H9 (cell line): ENCODE data around the gene S100A8. TPM values are rescaled to one million over a fixed set of nuclear protein-coding genes. Genes with fewer than 3 reads are reported as not detected.

ENCODE experiments used
- DNase-seq: peaks from one replicate; pipeline ENCODE4 v3.0.0-alpha.2; 2017
- H2AFZ ChIP-seq: one replicate; pipeline ENCODE4 v1.6.1; 2013; ENCODE audit warnings: mild to moderate bottlenecking, low read length, control low read depth, moderate library complexity
- H2AK5ac ChIP-seq: 2 replicates; pipeline ENCODE4 v1.6.1; 2013; ENCODE audit warnings: low read length, control low read depth, mixed read lengths; ENCODE audit not compliant: insufficient read length
- H2BK120ac ChIP-seq: one replicate; pipeline ENCODE4 v1.6.1; 2013; ENCODE audit warnings: low read depth, mild to moderate bottlenecking, low read length, control low read depth, inconsistent platforms; ENCODE audit not compliant: poor library complexity, severe bottlenecking
- H2BK12ac ChIP-seq: 2 replicates; pipeline ENCODE4 v1.6.1; 2013; ENCODE audit warnings: low read length, control low read depth, mixed read lengths, low read depth; ENCODE audit not compliant: insufficient read length
- H2BK15ac ChIP-seq: 2 replicates; pipeline ENCODE4 v1.6.1; 2013; ENCODE audit warnings: low read depth, low read length, control low read depth
- H2BK20ac ChIP-seq: one replicate; pipeline ENCODE4 v1.6.1; 2013; ENCODE audit warnings: low read depth, mild to moderate bottlenecking, low read length, control low read depth, inconsistent platforms; ENCODE audit not compliant: poor library complexity, severe bottlenecking
- H2BK5ac ChIP-seq: 2 replicates; pipeline ENCODE4 v1.6.1; 2013; ENCODE audit warnings: low read length, control low read depth, mixed read lengths; ENCODE audit not compliant: insufficient read length
- H3K14ac ChIP-seq: 2 replicates; pipeline ENCODE4 v1.6.1; 2013; ENCODE audit warnings: low read length, control low read depth; ENCODE audit not compliant: insufficient read depth
- H3K18ac ChIP-seq: 2 replicates; pipeline ENCODE4 v1.6.1; 2013; ENCODE audit warnings: low read depth, mild to moderate bottlenecking, mixed read lengths, low read length, control low read depth; ENCODE audit not compliant: insufficient read length
- H3K23ac ChIP-seq: 2 replicates; pipeline ENCODE4 v1.6.1; 2013; ENCODE audit warnings: low read length, control low read depth, mixed read lengths, low read depth; ENCODE audit not compliant: insufficient read length
- H3K23me2 ChIP-seq: 2 replicates; pipeline ENCODE4 v1.6.1; 2013; ENCODE audit warnings: low read depth, mild to moderate bottlenecking, mixed read lengths, low read length, control low read depth; ENCODE audit not compliant: insufficient read length, poor library complexity, severe bottlenecking
- H3K27ac ChIP-seq: 2 replicates; pipeline ENCODE4 v1.5.1; 2013; ENCODE audit warnings: low read length, control low read depth, mixed read lengths, low read depth; ENCODE audit not compliant: insufficient read length
- H3K27me3 ChIP-seq: 2 replicates; pipeline ENCODE4 v1.6.1; 2013; ENCODE audit warnings: low read length, control low read depth, inconsistent platforms; ENCODE audit not compliant: insufficient read depth
- H3K4ac ChIP-seq: 2 replicates; pipeline ENCODE4 v1.6.1; 2013; ENCODE audit warnings: low read depth, mild to moderate bottlenecking, control low read depth, inconsistent platforms, low read length, moderate library complexity
- H3K4me1 ChIP-seq: 2 replicates; pipeline ENCODE4 v1.6.1; 2013; ENCODE audit warnings: low read length, control low read depth, inconsistent platforms; ENCODE audit not compliant: insufficient read depth
- H3K4me2 ChIP-seq: 2 replicates; pipeline ENCODE4 v1.6.1; 2013; ENCODE audit warnings: low read length, control low read depth, mixed read lengths; ENCODE audit not compliant: insufficient read length, insufficient read depth
- H3K56ac ChIP-seq: 2 replicates; pipeline ENCODE4 v1.6.1; 2013; ENCODE audit warnings: low read depth, mild to moderate bottlenecking, mixed read lengths, low read length, control low read depth; ENCODE audit not compliant: insufficient read length
- H3K79me1 ChIP-seq: 2 replicates; pipeline ENCODE4 v1.6.1; 2013; ENCODE audit warnings: low read depth, mild to moderate bottlenecking, moderate library complexity, low read length, control low read depth, inconsistent platforms; ENCODE audit not compliant: insufficient read depth, poor library complexity, severe bottlenecking
- H3K79me2 ChIP-seq: 2 replicates; pipeline ENCODE4 v1.6.1; 2013; ENCODE audit warnings: low read length, control low read depth, inconsistent platforms; ENCODE audit not compliant: insufficient read depth
- H3K9ac ChIP-seq: 2 replicates; pipeline ENCODE4 v1.6.1; 2013; ENCODE audit warnings: low read length, control low read depth, mixed read lengths; ENCODE audit not compliant: insufficient read length; ENCODE audit errors: extremely low read depth
- H3K9me3 ChIP-seq: one replicate; pipeline ENCODE4 v1.6.1; 2013; ENCODE audit warnings: low read depth, low read length, inconsistent platforms; ENCODE audit not compliant: control insufficient read depth
- H3T11ph ChIP-seq: one replicate; pipeline ENCODE4 v1.6.1; 2013; ENCODE audit warnings: mild to moderate bottlenecking, low read length, control low read depth, inconsistent platforms
- H4K20me1 ChIP-seq: one replicate; pipeline ENCODE4 v1.6.1; 2013; ENCODE audit not compliant: control insufficient read depth, insufficient read length, insufficient read depth
- H4K5ac ChIP-seq: 2 replicates; pipeline ENCODE4 v1.6.1; 2013; ENCODE audit warnings: low read depth, mild to moderate bottlenecking, mixed read lengths, low read length, control low read depth; ENCODE audit not compliant: insufficient read length
- H4K8ac ChIP-seq: replicated peaks from 2 replicates; pipeline ENCODE4 v1.6.1; 2013; ENCODE audit warnings: low read length, control low read depth, mixed read lengths, low read depth; ENCODE audit not compliant: insufficient read length
- H4K91ac ChIP-seq: 2 replicates; pipeline ENCODE4 v1.6.1; 2013; ENCODE audit warnings: low read depth, mild to moderate bottlenecking, moderate library complexity, mixed read lengths, low read length, control low read depth; ENCODE audit not compliant: insufficient read length
- H3K27ac Mint-ChIP-seq, 3 experiments: 2 replicates in 2 of 3; 3 replicates in 1 of 3; pipeline ENCODE4 v1.8.0; 2020 to 2021; ENCODE audit warnings: mixed read lengths in 3 of 3, mild to moderate bottlenecking in 1 of 3, moderate library complexity in 1 of 3
- H3K27me3 Mint-ChIP-seq: 2 replicates; pipeline ENCODE4 v1.8.0; 2021; ENCODE audit warnings: low read depth, mild to moderate bottlenecking, moderate library complexity, mixed read lengths
- H3K36me3 Mint-ChIP-seq, 3 experiments: 2 replicates in 2 of 3; 3 replicates in 1 of 3; pipeline ENCODE4 v1.8.0; 2020 to 2021; ENCODE audit warnings: low read depth in 3 of 3, mixed read lengths in 3 of 3; ENCODE audit not compliant: insufficient read depth in 1 of 3
- H3K4me1 Mint-ChIP-seq, 2 experiments: 2 replicates each; pipeline ENCODE4 v1.8.0; 2020; ENCODE audit warnings: mixed read lengths in 2 of 2
- H3K4me3 Mint-ChIP-seq, 2 experiments: 2 replicates in 1 of 2; 3 replicates in 1 of 2; pipeline ENCODE4 v1.8.0; 2020 to 2021; ENCODE audit warnings: mild to moderate bottlenecking in 2 of 2, mixed read lengths in 2 of 2, moderate library complexity in 1 of 2
- H3K9me3 Mint-ChIP-seq, 2 experiments: 2 replicates in 1 of 2; 3 replicates in 1 of 2; pipeline ENCODE4 v1.8.0; 2020; ENCODE audit warnings: mild to moderate bottlenecking in 2 of 2, mixed read lengths in 2 of 2, moderate library complexity in 1 of 2
- CTCF ChIP-seq: fragments of 200-600 bp; sonication (generic); conservative IDR thresholded peaks from 3 replicates; pipeline ENCODE4 v1.8.0; 2021; ENCODE audit warnings: antibody characterized with exemption, mild to moderate bottlenecking
- total RNA-seq: library from RNA; stranded (reverse); gene quantifications from 2 replicates; pipeline ENCODE4 v1.2.1, GENCODE V29; 2021

The S100A8 gene
- total RNA-seq, 1 experiment from 2014 or later = not detected

GRCh38 chr1:153364156-153364555, 26.7 kb downstream of the S100A8 start:
- Histone ChIP-seq H3K23ac (no peak overlapping the region), H3K9ac (no peak overlapping the region), H4K20me1 (no peaks in the 10 kb centered on the region), H4K91ac (no peak overlapping the region), H4K8ac (no peak overlapping the region), H3K27ac (no peak overlapping the region), H4K5ac (no peak overlapping the region), H3K56ac (no peak overlapping the region), H2BK12ac (no peak overlapping the region), H2BK120ac (no peak overlapping the region), H3K23me2 (no peaks in the 10 kb centered on the region), H3K14ac (no peak overlapping the region), H3K4ac (no peak overlapping the region), H2BK5ac (no peak overlapping the region), H3K4me1 (no peaks in the 10 kb centered on the region), H3K9me3 (no peaks in the 10 kb centered on the region), H2BK20ac (no peak overlapping the region), H2BK15ac (no peak overlapping the region), H2AK5ac (no peak overlapping the region), H3K4me2 (no peak overlapping the region), H3K79me2 (no peaks in the 10 kb centered on the region), H3K27me3 (no peaks in the 10 kb centered on the region), H3T11ph (no peak overlapping the region), H3K79me1 (no peaks in the 10 kb centered on the region), H2AFZ (no peak overlapping the region), H3K18ac (no peak overlapping the region)
- Mint-ChIP-seq H3K27ac (no peak overlapping the region), H3K27me3 (peaks cover 2% of the 10 kb centered on the region), H3K36me3 (no peaks in the 10 kb centered on the region), H3K9me3 (peaks cover 0 to 6% of the 10 kb centered on the region in 2 experiments; a peak in 1 of 5 replicates), H3K4me1 (no peaks in the 10 kb centered on the region), H3K4me3 (no peak overlapping the region)
- no peak for DNase-seq
- no peak for TF ChIP-seq CTCF
